HG02571 (cell line): Measurements from ENCODE around the gene VPS13D.
"Not testable (repeated sequence)": the region's sequence is repeated elsewhere in the genome, so short reads cannot be mapped to it uniquely, and the experiment has no call there.

Experiments used
- ATAC-seq: cut with Tn5 transposase; IDR thresholded peaks from one replicate; pipeline ENCODE4 v1.9.1; 2021; ENCODE audit warnings: mild to moderate bottlenecking, moderate library complexity; ENCODE audit not compliant: unreplicated experiment

The VPS13D gene

DNA sequence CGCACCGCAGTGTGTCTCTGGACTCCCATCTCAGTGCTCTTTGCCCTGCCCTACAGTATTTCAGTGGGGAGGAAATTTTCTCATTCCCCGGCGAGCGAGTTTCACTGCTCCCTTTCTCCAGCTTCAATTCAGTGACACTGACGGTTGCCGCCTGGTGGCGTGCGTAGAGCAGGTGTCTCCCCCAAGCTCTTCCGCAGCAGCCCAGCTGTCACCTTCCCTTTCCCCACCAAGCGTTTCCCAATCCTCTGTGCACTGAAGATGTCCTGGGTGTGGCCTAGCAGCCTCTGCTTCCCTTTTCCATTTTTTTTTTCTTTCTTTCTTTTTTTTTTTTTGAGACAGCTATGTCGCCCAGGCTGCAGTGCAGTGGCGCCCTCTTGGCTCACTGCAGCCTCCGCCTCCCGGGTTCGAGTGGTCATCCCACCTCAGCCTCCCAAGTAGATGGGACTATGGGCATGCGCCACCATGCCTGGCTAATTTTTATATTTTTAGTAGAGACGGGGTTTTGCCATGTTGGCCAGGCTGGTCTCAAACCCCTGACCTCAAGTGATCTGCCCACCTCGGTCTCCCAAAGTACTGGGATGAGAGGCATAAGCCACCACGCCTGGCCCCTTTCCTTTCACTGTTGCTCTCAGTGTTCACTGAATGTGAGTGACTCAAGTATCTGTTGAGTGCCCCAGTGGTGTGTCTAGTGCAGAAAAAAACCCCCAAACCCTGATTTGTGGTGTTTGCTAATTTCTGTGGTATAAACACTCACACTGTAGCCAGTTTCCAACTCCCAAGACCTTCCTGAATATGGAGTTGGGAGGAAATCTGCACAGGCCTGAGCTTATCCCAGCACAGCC is 33.0 kb upstream of the VPS13D start:
- ATAC-seq: no peak

DNA sequence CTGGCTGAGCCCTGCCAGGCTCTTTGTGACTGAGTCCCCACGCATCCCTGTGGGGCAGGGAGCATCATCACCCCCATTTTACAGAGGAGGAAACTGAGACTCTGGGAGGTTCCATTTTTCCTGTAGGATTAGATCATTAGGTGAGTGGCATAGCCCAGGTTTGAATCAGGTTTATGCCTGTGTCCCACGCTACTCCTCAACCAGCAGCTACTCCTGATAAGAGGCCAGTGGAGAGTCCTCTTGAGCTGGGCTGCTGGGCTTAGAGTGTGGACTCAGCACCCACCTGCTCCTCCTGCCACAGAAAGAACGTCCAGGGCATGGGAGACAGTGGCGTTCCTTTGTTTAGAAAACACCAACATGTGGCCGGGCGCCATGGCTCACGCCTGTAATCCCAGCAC is 32.3 kb upstream of the VPS13D start:
- no peak for ATAC-seq

DNA sequence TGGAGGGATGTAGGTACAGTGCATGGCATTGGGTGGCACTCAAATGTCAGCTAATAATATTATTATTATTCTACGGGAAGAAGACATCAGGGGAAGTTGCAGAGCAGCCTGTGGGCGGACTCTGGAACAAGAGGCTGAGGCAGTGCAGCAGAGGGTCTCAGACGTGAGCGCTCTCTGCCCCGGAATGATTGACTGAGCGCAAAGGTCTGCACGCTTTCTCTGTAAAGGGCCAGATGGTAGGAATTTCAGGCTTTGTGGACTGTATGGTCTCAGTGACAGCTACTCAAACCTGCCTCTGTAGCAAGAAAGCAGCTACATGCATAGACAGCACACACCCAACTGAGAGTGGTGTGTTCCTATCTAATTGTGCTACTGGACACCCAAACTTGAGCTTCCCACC is 29.6 kb upstream of the VPS13D start:
- no peak for ATAC-seq

DNA sequence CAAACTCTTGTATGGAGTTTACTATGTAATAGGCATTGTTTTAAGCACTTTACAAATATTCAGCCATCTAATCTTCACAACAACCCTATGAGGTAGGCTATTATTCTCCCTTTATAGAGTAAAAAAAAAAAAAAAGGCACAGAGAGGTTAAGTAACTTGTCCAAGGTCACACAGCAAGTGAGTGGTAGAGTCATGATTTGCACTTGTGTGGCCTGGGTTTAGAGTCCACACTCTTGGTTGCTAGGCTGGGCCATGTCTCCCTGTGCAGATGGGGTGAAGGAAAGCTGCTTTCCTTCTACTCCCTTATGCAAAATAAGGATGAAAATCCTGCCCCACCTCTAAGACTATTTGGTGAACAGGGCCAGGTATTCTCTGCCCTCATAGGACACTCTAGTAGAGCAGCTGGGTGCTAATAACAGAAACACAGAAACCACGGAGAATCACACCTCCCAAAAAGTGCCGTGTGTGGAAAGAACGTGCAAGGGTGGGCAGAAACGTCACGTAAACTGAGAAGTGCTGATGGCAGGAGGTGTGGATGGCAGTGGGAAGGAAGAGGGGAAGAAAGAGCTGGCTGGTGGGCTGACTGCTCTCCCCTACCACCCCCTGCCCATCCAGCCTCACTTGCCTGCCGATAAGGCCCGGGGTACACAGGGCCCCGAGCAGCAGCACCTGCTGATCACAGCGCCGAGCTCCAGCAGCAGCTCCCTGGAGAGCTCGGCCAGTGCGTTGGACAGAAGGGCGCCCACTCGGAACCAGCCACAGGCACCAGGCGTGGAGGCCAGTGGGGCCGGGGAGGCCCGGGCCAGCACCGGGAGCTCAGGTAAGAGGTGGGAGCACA is 28.3 kb upstream of the VPS13D start:
- no peak for ATAC-seq

DNA sequence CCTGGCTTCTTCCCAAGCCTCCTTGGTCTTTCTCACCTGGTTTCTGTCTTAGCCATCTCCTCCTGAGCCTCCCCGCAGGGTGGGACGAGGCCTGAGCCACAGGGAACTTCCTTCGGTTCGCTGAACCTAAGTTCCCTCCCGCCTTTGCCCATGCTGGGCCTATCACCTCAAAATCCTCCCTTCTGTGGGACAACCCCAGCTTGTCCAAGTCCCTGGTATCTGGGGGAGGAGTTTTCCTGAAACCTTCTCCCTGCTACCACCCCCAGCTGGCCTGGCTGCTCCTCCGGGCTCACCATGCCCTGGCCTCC is 27.7 kb upstream of the VPS13D start:
- ATAC-seq: no peak

DNA sequence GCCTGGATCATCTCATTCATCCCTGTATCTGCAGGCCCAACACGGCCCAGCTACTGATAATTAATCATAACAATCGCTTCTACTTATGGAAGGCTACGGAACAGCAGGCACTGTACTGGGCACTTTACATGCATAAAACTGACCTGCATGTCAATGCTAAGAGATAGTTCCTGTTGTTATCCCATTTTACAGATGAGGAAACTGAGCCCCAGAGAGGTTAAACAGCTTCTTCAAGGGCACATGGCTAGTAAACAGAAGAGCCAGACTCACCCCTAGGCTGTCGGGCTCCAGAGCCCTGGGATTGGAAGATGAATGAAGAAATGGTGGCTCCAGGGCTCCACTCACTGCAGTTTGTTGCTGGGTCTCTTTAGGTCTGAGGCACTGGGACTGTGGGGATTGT is 27.3 kb upstream of the VPS13D start:
- ATAC-seq: no peak

DNA sequence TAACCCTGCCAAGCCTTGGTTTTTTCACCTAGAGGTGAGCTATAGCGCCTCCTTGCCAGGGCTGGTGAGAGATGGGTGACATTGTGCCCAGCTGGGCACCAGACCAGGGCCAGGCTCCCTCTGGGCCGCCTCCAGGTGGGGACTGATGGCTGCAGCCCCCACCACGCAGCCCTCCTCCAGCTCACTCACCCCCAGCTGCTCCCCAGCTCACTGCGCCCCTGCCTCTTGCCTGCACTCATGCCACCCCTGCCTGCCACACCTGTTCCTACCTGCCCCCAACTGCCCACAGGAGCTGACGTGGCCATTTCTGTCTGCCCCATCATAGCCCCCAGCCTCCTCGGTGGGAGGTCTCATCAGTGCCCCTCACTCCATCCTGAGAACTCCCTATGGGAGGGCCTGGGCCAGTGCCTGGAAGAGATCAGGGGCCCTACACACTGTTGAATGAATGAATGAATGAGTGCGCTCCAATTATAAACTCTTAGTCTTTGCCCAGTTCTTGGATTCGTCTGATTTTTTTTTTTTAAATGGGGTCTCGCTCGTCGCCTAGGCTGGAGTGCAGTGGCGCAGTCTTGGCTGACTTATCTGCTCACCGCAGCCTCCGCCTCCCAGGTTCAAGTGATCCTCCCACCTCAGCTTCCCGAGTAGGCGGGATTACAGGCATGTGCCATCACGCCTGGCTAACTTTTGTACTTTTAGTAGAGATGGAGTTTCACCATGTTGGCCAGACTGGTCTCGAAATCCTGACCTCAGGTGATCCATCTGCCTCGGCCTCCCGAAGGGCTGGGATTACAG is 26.4 kb upstream of the VPS13D start:
- no peak for ATAC-seq

DNA sequence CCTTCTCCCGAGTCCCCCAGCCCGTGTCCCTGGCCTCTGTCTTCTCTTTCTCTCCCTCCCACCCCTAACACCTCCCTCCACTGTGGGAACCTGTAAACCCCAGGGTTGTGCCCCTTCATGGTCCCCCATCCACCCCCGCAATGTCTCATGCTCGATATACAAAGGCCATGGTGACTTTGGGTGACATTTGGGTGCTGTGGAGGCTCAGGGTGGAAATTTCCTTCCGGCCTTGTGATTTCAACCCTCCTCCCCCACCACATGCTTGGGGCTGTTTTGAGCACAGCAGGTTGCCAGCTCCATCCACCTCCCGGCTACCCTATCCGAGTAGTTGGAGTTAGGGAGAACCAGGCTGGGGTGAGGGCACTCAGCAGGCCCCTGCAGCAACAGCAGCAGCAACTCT is 25.7 kb upstream of the VPS13D start:
- no peak for ATAC-seq

DNA sequence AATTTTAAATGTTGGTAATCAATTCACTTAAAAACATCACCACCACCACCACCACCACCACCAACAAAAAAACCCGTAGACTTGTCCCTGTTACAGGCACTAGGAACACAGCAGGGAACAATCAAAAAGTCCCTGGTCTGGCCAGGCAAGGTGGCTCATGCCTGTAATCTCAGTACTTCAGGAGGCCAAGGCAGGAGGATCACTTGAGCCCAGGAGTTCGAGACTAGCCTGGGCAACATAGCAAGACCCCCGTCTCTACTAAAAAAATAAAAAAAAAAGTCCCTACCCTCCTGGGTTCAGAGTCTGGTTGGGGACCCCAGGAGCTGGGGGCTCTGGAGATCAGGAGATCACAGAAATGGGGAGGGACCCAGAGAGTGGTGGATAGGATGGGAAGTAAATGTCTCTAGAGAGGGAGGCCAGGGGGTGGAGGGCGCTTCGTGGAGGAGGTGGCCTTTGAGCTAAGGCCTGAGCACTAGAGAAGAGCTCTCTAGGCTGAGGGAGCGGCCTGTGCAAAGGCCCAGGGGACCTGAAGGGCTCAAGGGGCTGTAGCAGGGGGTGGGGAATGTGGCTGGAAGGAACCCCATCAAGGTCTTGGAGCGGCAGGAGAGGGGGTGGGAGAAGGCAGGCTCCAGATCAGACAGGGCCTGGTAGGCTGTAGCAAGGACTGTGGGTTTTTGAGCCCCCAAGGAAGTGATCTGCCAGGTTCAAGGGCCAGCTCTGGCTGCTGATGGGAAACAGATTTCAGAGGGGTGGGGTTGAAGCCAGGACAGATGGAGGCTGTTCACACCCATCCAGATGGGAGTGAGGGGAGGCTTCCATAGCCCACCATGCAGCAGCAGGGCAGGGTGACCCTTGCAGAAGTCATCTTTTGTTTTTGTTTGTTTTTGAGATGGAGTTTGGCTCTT is 24.8 kb upstream of the VPS13D start:
- no peak for ATAC-seq

DNA sequence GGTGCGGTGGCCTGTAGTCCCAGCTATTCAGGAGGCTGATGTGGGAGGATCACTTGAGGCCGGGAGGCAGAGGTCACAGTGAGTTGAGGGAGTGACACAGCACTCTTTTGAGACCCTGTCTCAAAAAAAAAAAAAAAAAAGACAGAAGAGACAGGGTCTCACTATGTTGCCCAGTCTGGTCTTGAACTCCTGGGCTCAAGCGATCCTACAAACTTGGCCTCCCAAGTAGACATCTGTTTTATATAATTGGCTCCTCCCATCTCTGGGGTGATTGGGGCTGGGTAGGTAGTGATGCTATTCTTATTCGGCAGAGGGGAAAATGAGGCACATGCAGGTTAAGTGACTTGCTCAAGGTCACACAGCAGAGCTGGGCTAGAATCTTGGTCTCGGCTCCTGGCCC is 23.6 kb upstream of the VPS13D start:
- no peak for ATAC-seq

DNA sequence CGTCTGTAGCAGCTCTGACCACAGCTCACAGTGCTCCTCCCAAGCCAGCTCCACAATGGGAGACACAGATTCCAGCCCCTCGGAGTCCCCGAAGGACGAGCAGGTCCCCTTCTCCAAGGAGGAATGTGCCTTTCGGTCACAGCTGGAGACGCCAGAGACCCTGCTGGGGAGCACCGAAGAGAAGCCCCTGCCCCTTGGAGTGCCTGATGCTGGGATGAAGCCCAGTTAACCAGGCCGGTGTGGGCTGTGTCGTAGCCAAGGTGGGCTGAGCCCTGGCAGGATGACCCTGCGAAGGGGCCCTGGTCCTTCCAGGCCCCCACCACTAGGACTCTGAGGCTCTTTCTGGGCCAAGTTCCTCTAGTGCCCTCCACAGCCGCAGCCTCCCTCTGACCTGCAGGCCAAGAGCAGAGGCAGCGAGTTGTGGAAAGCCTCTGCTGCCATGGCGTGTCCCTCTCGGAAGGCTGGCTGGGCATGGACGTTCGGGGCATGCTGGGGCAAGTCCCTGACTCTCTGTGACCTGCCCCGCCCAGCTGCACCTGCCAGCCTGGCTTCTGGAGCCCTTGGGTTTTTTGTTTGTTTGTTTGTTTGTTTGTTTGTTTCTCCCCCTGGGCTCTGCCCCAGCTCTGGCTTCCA is 22.9 kb upstream of the VPS13D start:
- no peak for ATAC-seq

DNA sequence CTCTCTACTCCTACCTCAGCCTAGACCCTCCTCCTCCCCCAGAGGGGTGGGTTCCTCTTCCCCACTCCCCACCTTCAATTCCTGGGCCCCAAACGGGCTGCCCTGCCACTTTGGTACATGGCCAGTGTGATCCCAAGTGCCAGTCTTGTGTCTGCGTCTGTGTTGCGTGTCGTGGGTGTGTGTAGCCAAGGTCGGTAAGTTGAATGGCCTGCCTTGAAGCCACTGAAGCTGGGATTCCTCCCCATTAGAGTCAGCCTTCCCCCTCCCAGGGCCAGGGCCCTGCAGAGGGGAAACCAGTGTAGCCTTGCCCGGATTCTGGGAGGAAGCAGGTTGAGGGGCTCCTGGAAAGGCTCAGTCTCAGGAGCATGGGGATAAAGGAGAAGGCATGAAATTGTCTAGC is 21.6 kb upstream of the VPS13D start:
- no peak for ATAC-seq

DNA sequence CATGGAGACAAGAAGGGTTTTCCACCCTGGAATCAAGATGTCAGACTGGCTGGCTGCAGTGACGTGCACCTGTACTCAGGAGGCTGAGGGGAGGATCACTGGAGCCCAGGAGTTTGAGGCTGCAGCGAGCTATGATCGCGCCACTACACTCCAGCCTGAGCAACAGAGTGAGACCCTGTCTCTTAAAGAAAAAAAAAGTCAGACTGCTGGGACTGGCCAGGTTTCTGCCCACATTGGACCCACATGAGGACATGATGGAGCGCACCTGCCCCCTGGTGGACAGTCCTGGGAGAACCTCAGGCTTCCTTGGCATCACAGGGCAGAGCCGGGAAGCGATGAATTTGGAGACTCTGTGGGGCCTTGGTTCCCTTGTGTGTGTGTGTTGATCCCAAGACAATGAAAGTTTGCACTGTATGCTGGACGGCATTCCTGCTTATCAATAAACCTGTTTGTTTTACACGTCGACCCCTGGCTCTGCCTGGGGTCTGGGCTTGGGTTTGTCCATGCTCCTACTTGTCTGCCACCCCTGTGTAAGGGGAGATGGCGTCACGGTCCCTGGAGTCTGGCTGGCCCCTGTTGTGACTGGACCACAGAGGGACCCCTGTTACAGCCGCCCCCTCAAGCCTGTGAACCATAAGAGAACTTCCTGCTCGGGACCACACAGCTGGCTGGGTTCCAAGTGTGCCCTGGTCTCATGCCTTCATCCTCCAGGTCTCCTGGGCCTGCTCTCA is 20.9 kb upstream of the VPS13D start:
- no peak for ATAC-seq

DNA sequence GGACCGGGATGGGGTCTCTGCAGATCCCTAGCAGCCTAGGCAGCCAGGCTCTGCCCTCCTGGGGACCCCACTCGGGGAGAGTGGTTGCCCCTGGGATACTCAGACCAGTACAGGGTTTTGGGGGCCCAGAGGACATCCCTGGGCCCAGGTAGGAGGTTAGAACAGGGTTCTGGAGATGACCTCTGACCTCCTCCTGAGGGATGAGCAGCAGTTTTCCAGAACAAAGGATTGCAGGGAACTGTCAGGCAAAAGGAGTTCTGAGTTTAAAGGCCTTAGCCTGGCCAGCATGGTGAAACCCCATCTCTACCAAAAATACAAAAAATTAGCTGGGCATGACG is 20.4 kb upstream of the VPS13D start:
- ATAC-seq: no peak

DNA sequence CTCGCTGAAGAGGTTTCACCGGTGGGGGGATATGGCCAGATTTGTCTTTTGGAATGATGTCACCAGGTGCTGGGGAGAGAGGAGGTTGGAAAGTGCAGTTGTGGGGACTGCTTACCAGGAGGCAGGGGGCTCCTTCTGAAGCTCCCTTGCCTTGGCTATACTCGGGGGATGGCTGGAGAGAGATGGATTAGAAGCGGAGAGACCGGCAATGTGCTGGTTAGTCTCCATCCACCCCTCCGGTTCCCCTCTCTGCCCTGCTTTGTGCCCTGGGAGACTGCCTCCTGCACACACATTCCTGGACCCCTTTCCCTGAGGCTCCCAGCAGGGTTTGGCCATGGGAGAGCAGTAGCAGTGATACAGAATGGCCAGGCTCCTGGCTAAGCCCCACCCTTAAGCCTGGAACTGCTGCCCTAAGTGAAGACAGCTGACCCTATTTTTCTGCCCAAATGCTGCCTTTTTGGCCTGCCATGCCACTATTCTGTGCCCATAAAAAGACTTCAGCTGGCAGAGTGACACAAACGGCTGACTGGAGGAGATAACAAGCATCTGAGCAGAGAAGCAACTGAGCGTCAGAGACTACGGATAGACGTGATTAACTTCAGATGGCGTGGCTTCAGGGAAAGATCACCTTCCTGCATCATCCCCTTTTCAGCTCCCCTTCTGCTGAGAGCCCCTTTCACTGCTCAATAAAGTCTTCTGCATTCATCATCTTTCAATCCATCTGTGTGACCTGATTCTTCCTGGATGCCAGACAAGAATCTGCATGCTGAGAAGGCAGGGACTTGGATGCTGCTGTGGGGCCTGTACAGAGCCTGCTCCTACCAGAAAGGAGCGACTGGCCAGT is 14.5 kb upstream of the VPS13D start:
- ATAC-seq: no peak

DNA sequence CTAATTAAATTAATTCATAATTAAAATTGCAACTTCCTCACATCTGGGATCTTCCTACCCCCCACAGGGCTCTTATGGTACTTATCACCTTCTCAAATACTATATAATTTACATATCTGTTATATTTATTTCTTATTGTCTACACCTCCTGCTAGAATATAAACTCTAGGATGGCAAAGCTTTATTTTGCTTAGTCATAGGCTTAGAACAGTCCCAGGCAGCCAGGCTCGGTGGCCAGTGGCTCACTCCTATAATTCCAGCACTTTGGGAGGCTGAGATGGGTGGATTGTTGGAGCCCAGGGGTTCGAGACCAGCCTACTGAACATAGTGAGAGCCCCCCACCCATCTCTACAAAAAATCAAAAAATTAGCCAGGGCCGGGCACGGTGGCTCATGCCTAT is 10.0 kb upstream of the VPS13D start:
- no peak for ATAC-seq

DNA sequence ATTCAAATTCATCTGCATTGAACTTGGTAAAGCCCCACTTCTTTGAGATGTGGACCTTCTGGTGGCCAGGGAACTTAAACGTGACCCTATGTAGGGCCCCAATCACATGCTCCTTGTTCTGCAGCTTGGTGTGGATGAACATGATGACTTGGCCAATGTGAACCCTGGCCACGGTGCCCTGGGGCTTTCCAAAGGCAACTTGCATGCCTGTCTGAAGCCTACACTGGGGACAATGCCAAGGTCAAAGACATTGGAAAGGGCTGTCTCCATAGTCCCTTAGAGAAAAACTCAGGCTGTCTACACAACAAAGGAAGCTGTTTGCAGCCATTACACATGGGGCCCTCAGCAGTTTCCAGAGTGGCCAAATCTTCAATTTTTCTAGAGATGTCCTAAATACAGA is 8.9 kb upstream of the VPS13D start:
- no peak for ATAC-seq

DNA sequence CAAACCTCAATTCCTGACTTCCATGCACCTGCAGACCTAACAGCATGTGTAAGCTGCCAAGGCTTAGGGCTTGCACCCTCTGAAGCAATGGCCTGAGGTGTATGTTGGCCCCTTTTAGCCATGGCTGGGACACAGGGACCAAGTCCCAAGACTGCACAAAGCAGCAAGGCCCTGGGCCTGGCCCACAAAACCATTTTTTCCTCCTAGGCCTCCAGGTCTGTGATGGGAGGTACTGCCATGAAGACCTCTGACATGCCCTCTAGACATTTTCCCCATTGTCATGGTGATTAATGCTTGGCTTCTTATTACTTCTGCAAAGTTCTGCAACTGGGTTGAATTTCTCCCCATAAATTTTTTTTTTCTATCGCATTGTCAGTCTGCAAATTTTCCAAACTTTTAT is 7.1 kb upstream of the VPS13D start:
- not testable (repeated sequence) for ATAC-seq

DNA sequence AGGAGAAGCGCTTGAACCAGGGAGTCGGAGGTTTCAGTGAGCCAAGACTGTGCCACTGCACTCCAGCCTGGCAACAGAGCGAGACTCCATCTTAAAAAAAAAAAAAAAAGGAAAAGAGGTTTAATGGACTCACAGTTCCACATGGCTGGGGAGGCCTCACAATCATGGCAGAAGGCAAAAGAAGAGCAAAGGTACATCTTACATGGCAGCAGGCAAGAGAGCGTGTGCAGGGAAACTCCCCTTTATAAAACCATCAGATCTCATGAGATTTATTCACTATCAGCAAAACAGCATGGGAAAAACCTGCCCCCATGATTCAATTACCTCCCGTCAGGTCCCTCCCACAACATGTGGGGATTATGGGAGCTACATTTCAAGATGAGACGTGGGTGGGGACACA is 5.7 kb upstream of the VPS13D start:
- not testable (repeated sequence) for ATAC-seq
